Suppressor macrophage treated with lipopolysaccharide for 4 hours (primary cell): Measurements from ENCODE around the gene CTIF.
"Not testable (repeated sequence)": the region's sequence is repeated elsewhere in the genome, so short reads cannot be mapped to it uniquely, and the experiment has no call there.

ENCODE experiments used
- DNase-seq: peaks from one replicate; pipeline ENCODE4 v3.0.0-alpha.2; 2020

CTIF gene

GRCh38 chr18:48715711-48716361, 177.0 kb downstream of the CTIF start:
- DNase-seq = peak; percentile 94

- DNase-seq = not testable (repeated sequence)
Observed at GRCh38 chr18:48717227-48717626, 178.4 kb downstream of the CTIF start.

GRCh38 chr18:48718251-48718959, 179.6 kb downstream of the CTIF start:
- no peak for DNase-seq

GRCh38 chr18:48719388-48719787, 180.6 kb downstream of the CTIF start:
- DNase-seq = no peak

- DNase-seq = no peak
Observed at GRCh38 chr18:48719974-48720654, 181.3 kb downstream of the CTIF start.

- no peak for DNase-seq
Observed at GRCh38 chr18:48720655-48721025, 181.8 kb downstream of the CTIF start.

GRCh38 chr18:48721312-48721711, 182.5 kb downstream of the CTIF start:
- DNase-seq = no peak

- DNase-seq = no peak
Observed at GRCh38 chr18:48723016-48723415, 184.2 kb downstream of the CTIF start.

- DNase-seq = no peak
Observed at GRCh38 chr18:48723837-48724236, 185.0 kb downstream of the CTIF start.

GRCh38 chr18:48724442-48724841, 185.6 kb downstream of the CTIF start:
- DNase-seq = no peak

GRCh38 chr18:48724939-48725338, 186.1 kb downstream of the CTIF start:
- no peak for DNase-seq

- no peak for DNase-seq
Observed at GRCh38 chr18:48725562-48725961, 186.7 kb downstream of the CTIF start.

- no peak for DNase-seq
Observed at GRCh38 chr18:48727681-48728080, 188.8 kb downstream of the CTIF start.

- peak; percentile 77 for DNase-seq
Observed at GRCh38 chr18:48728204-48728833, 189.5 kb downstream of the CTIF start.

GRCh38 chr18:48729404-48729803, 190.6 kb downstream of the CTIF start:
- DNase-seq = no peak

GRCh38 chr18:48730010-48730409, 191.2 kb downstream of the CTIF start:
- no peak for DNase-seq

- peak; percentile 28 for DNase-seq
Observed at GRCh38 chr18:48732767-48733424, 194.1 kb downstream of the CTIF start.

GRCh38 chr18:48733643-48734253, 194.9 kb downstream of the CTIF start:
- DNase-seq = no peak

- no peak for DNase-seq
Observed at GRCh38 chr18:48734460-48734859, 195.6 kb downstream of the CTIF start.

- DNase-seq = no peak
Observed at GRCh38 chr18:48735080-48735676, 196.3 kb downstream of the CTIF start.

GRCh38 chr18:48735681-48736255, 196.9 kb downstream of the CTIF start:
- DNase-seq = no peak
